A549 (cell line): ENCODE results near the gene OR4F6.

Experiments
- JUNB ChIP-seq: fragments of >200 bp; sonication (Bioruptor Twin); formaldehyde crosslinking; IDR thresholded peaks from 2 replicates; pipeline ENCODE4 v1.6.1; 2016
- POLR2A ChIP-seq: IDR thresholded peaks from 2 replicates; pipeline ENCODE4 v1.6.1; 2012; ENCODE audit warnings: mild to moderate bottlenecking, low read length
- RAD21 ChIP-seq, 2 experiments: fragments of >200 bp in 1 of 2; sonication (Bioruptor Twin) in 1 of 2; formaldehyde crosslinking in 1 of 2; IDR thresholded peaks in 1 of 2; conservative IDR thresholded peaks in 1 of 2; 2 replicates in 1 of 2; 3 replicates in 1 of 2; pipeline ENCODE4 v1.6.1; 2012 to 2018; ENCODE audit warnings: inconsistent platforms in 1 of 2
- TF ChIP-seq, protein P1 (sequence below): fragments of >200 bp; sonication (Bioruptor Twin); formaldehyde crosslinking; IDR thresholded peaks from 3 replicates; pipeline ENCODE4 v1.5.1; 2016

DNA sequence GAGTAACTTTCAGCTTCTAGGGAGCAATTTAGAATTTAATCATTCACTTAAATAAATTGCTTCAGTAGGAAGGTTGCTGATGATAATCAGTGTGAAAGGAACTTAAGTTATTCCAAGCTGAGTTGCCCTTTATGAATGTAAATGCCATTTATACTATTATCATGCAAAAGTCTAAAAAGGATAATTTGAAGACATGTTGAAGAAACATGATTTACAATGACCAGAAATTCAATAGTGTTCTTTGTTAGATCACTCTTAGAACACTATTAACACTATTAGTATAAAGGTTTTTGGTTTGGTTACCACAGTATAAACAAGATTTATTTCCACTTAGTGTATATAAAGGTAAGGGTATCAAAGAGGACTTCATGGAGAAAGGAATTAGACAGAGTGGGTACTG is 1.6 kb downstream of the OR4F6 start:
- TF ChIP-seq JUNB = no peak
- TF ChIP-seq RAD21 (conservative IDR thresholded peaks at IDR 0.05 in 1 of 2, IDR thresholded peaks at IDR 0.05 in 1 of 2) = no peak
- no peak for TF ChIP-seq POLR2A
- TF ChIP-seq, protein P1, sequence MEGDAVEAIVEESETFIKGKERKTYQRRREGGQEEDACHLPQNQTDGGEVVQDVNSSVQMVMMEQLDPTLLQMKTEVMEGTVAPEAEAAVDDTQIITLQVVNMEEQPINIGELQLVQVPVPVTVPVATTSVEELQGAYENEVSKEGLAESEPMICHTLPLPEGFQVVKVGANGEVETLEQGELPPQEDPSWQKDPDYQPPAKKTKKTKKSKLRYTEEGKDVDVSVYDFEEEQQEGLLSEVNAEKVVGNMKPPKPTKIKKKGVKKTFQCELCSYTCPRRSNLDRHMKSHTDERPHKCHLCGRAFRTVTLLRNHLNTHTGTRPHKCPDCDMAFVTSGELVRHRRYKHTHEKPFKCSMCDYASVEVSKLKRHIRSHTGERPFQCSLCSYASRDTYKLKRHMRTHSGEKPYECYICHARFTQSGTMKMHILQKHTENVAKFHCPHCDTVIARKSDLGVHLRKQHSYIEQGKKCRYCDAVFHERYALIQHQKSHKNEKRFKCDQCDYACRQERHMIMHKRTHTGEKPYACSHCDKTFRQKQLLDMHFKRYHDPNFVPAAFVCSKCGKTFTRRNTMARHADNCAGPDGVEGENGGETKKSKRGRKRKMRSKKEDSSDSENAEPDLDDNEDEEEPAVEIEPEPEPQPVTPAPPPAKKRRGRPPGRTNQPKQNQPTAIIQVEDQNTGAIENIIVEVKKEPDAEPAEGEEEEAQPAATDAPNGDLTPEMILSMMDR = no peak
